Measurements from ENCODE around the gene SERPIND1.

DNA sequence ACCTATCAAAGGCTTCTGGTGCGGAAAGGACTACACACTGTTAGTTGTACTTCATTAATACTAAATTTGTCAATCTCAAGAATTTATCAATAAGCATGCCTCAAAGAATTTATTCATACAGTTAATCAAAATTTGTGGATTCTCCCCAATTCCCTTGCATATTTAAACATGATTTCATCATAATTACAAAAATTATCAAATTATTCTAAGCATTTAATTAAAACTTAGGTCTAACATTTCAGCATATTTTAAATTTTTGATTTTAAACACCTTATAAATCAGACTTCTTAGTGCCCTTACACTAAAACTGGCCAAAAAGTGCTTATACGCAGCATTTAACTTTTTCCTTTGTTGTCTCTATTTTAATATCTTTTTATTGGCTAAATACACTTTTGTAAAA, 13.8 kb upstream of the SERPIND1 start:
- TF ChIP-seq CTBP2 (IDR thresholded peaks at IDR 0.05; ENCODE audit: borderline replicate concordance, insufficient read depth, insufficient read length, low read length) (no peak), MAFK (IDR thresholded peaks at IDR 0.05; ENCODE audit: low read depth, low read length) (no peak), SIN3A (conservative IDR thresholded peaks at IDR 0.05 in 1 of 2, IDR thresholded peaks at IDR 0.05 in 1 of 2; ENCODE audit: low read depth in 1 of 2, low read length in 2 of 2) (no peak), JUND (IDR thresholded peaks at IDR 0.05; ENCODE audit: low read length) (no peak), ASH2L (IDR thresholded peaks at IDR 0.05; ENCODE audit: low read length) (no peak)

Measured in H1 (cell line).